ENCODE measurements around the gene RAD23A.

DNA sequence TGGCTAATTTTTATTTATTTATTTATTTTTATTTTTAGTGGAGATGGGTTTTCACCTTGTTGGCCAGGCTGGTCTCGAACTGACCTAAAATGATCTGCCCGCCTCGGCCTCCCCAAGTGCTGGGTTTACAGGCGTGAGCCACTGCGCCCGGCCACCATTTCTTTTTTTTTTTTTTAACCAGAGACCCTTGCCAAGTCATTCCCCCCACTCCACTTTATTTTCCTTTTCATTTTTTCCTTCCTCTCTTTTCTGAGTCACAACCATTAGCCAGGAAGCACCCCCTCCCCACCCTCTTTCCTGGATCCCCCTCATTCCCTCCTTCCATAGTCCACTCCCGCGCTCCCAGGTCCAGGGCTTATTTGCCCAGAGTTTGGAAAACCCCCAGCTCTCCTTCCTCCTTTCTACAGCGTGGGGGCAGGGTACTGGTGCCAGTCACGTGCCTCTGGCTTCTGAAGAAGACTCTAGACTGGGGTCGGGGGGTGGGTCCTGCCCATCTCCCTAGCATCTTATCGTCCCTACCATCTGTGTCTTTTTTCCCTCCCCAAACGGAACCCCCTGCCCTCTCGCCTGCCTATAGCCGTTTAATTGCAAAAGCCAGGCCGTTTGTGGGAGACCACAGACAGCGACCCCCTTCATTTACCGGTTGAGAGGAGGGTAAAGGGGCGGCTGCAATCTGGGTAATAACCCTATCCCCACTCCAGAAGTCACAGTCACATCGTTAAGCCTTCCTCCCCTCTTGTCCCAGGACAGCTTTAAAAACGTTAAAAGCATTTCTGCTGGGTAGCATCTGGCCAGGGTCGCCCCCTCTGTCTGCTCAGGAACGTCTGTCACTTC is 8.4 kb upstream of the RAD23A start:
- no peak for TF ChIP-seq TAF1 (IDR thresholded peaks at IDR 0.05; ENCODE audit: control insufficient read depth, extremely low read depth, insufficient read depth, low read length, severe bottlenecking)
- TF ChIP-seq, protein P1, sequence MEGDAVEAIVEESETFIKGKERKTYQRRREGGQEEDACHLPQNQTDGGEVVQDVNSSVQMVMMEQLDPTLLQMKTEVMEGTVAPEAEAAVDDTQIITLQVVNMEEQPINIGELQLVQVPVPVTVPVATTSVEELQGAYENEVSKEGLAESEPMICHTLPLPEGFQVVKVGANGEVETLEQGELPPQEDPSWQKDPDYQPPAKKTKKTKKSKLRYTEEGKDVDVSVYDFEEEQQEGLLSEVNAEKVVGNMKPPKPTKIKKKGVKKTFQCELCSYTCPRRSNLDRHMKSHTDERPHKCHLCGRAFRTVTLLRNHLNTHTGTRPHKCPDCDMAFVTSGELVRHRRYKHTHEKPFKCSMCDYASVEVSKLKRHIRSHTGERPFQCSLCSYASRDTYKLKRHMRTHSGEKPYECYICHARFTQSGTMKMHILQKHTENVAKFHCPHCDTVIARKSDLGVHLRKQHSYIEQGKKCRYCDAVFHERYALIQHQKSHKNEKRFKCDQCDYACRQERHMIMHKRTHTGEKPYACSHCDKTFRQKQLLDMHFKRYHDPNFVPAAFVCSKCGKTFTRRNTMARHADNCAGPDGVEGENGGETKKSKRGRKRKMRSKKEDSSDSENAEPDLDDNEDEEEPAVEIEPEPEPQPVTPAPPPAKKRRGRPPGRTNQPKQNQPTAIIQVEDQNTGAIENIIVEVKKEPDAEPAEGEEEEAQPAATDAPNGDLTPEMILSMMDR (IDR thresholded peaks at IDR 0.05 in 2 of 3, conservative IDR thresholded peaks at IDR 0.05 in 1 of 3; ENCODE audit: insufficient read depth in 2 of 3, low read depth in 1 of 3, low read length in 3 of 3): no peak
- no peak for TF ChIP-seq KAT2B (IDR thresholded peaks at IDR 0.05; ENCODE audit: low read depth, low read length)
- TF ChIP-seq, protein P2, sequence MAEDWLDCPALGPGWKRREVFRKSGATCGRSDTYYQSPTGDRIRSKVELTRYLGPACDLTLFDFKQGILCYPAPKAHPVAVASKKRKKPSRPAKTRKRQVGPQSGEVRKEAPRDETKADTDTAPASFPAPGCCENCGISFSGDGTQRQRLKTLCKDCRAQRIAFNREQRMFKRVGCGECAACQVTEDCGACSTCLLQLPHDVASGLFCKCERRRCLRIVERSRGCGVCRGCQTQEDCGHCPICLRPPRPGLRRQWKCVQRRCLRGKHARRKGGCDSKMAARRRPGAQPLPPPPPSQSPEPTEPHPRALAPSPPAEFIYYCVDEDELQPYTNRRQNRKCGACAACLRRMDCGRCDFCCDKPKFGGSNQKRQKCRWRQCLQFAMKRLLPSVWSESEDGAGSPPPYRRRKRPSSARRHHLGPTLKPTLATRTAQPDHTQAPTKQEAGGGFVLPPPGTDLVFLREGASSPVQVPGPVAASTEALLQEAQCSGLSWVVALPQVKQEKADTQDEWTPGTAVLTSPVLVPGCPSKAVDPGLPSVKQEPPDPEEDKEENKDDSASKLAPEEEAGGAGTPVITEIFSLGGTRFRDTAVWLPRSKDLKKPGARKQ (CRISPR knock-in tag; IDR thresholded peaks at IDR 0.05): no peak
- TF ChIP-seq POLR3G (IDR thresholded peaks at IDR 0.05; ENCODE audit: extremely low read depth, insufficient read length, insufficient replicate concordance): no peak
- no peak for TF ChIP-seq SP2 (IDR thresholded peaks at IDR 0.05; ENCODE audit: extremely low read depth, low read depth, low read length, poor library complexity, severe bottlenecking)
- TF ChIP-seq CEBPB (tag; IDR thresholded peaks at IDR 0.05): no peak
- no peak for TF ChIP-seq ETV1 (tag; conservative IDR thresholded peaks at IDR 0.05; ENCODE audit: low read depth)
- TF ChIP-seq, protein P3, sequence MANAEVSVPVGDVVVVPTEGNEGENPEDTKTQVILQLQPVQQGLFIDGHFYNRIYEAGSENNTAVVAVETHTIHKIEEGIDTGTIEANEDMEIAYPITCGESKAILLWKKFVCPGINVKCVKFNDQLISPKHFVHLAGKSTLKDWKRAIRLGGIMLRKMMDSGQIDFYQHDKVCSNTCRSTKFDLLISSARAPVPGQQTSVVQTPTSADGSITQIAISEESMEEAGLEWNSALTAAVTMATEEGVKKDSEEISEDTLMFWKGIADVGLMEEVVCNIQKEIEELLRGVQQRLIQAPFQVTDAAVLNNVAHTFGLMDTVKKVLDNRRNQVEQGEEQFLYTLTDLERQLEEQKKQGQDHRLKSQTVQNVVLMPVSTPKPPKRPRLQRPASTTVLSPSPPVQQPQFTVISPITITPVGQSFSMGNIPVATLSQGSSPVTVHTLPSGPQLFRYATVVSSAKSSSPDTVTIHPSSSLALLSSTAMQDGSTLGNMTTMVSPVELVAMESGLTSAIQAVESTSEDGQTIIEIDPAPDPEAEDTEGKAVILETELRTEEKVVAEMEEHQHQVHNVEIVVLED (CRISPR knock-in tag; IDR thresholded peaks at IDR 0.05): no peak
- no peak for TF ChIP-seq DNMT1 (IDR thresholded peaks at IDR 0.05)

Data from K562 (cell line).